Loucy (cell line): ENCODE results near the gene PDCD2L.

ENCODE experiments used
- H2AFZ ChIP-seq: fragments of 200-600 bp; sonication (generic); 2 replicates; pipeline ENCODE4 v1.6.0; 2016; ENCODE audit warnings: antibody characterized with exemption, mild to moderate bottlenecking, low read length, moderate library complexity
- H3F3A ChIP-seq: fragments of 200-600 bp; 2 replicates; pipeline ENCODE4 v1.6.0; 2016; ENCODE audit warnings: antibody characterized with exemption, low read depth, mild to moderate bottlenecking
- H3K27me3 ChIP-seq: fragments of 200-600 bp; sonication (generic); 2 replicates; pipeline ENCODE4 v1.6.1; 2014; ENCODE audit warnings: low read length, mild to moderate bottlenecking; ENCODE audit not compliant: insufficient read depth, poor library complexity, severe bottlenecking
- H3K36me3 ChIP-seq: fragments of 200-600 bp; sonication (generic); 2 replicates; pipeline ENCODE4 v1.6.1; 2016; ENCODE audit warnings: low read length; ENCODE audit not compliant: insufficient read depth
- H3K4me1 ChIP-seq: fragments of 200-600 bp; sonication (generic); 2 replicates; pipeline ENCODE4 v1.5.1; 2014; ENCODE audit warnings: low read length, mild to moderate bottlenecking; ENCODE audit not compliant: insufficient read depth, poor library complexity, severe bottlenecking
- H3K4me2 ChIP-seq: fragments of 200-600 bp; sonication (generic); 2 replicates; pipeline ENCODE4 v1.6.0; 2014; ENCODE audit warnings: antibody characterized with exemption, low read length, low read depth, mild to moderate bottlenecking; ENCODE audit not compliant: poor library complexity, severe bottlenecking
- H3K4me3 ChIP-seq: fragments of 200-600 bp; sonication (generic); 2 replicates; pipeline ENCODE4 v1.5.1; 2014; ENCODE audit warnings: low read length, mild to moderate bottlenecking, mixed read lengths; ENCODE audit not compliant: poor library complexity, severe bottlenecking
- H3K79me2 ChIP-seq: fragments of 200-600 bp; sonication (generic); 2 replicates; pipeline ENCODE4 v1.6.1; 2014; ENCODE audit warnings: low read length; ENCODE audit not compliant: insufficient read depth
- H3K9ac ChIP-seq: fragments of 200-600 bp; sonication (generic); 2 replicates; pipeline ENCODE4 v1.6.0; 2014; ENCODE audit warnings: mild to moderate bottlenecking, low read depth, low read length, moderate library complexity; ENCODE audit not compliant: poor library complexity, severe bottlenecking
- H3K9me2 ChIP-seq: fragments of 200-600 bp; sonication (generic); replicated peaks from 2 replicates; pipeline ENCODE4 v1.6.1; 2016; ENCODE audit warnings: low read depth, low read length, mixed read lengths
- H3K9me3 ChIP-seq: fragments of 200-600 bp; sonication (generic); 2 replicates; pipeline ENCODE4 v1.6.1; 2014; ENCODE audit warnings: mild to moderate bottlenecking, antibody characterized with exemption, low read length, low read depth; ENCODE audit not compliant: insufficient read depth
- H4K20me1 ChIP-seq: fragments of 200-600 bp; sonication (generic); 2 replicates; pipeline ENCODE4 v1.6.0; 2014; ENCODE audit warnings: antibody characterized with exemption, low read length, mild to moderate bottlenecking; ENCODE audit not compliant: insufficient read depth, poor library complexity, severe bottlenecking
- EZH2phosphoT487 ChIP-seq: fragments of 200-600 bp; IDR thresholded peaks from 2 replicates; pipeline ENCODE4 v1.6.1; 2018; ENCODE audit warnings: antibody characterized with exemption, mild to moderate bottlenecking, moderate library complexity, borderline replicate concordance
- TF ChIP-seq, protein P1 (sequence below): fragments of 200-600 bp; sonication (generic); conservative IDR thresholded peaks from 2 replicates; pipeline ENCODE4 v1.5.1; 2014; ENCODE audit warnings: mild to moderate bottlenecking, antibody characterized with exemption, low read length

PDCD2L gene

DNA sequence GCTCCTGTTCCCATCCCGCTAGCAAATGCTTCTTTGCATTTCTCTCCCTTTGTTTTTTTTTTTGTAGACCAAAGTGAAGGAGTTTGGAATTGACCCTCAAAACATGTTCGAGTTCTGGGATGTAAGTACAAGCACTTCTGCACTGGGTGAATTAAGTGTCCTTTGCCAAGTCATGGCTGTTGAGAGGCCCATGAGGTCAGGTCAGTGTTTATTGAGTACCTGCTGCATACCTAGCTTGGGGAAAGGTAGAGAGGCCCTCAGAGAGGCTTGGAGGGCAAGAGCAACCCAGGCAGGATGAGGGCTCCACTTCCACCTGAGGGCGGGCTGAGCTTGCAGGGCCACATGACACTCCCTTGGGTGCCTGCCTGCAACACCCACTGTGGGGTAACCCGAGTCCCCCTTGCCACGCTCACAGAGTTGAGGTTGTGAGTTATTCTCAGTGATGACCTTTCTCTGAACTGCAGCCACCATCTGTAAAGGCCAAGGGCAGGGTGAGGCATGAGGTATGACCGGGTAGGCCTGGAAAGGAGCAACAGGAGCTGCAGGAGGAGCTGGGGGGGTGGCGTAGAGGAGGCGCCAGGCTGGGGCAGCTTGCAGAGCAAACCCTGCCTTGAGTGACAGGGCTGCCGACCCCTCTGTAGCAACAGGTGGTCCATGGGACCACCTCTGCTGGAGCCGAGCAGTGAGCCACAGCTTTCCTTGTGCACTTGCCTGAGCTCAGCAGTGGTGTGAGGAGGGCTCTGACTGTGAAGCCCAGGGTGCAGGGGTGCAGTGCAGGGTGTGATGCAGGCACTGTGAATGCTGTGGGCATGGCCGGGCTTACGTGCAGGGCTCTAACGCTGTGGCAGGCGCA, 22.6 kb upstream of the PDCD2L start:
- H3K9ac ChIP-seq = no peak overlapping the region
- no peaks in the 10 kb centered on the region for H3K4me1 ChIP-seq
- H4K20me1 ChIP-seq = no peaks in the 10 kb centered on the region
- H3K79me2 ChIP-seq = no peaks in the 10 kb centered on the region; the same call in 1 of the 2 replicates
- H3K9me3 ChIP-seq = no peaks in the 10 kb centered on the region
- no peak overlapping the region for H2AFZ ChIP-seq
- no peaks in the 10 kb centered on the region for H3K9me2 ChIP-seq
- peaks cover 88% of the 10 kb centered on the region; the same call in 1 of the 2 replicates for H3K36me3 ChIP-seq
- no peaks in the 10 kb centered on the region for H3K27me3 ChIP-seq
- no peaks in the 10 kb centered on the region for H3F3A ChIP-seq
- no peak overlapping the region for H3K4me2 ChIP-seq
- H3K4me3 ChIP-seq = no peak overlapping the region
- TF ChIP-seq EZH2phosphoT487 = no peak

GRCh38 chr19:34382471-34382870, 21.7 kb upstream of the PDCD2L start:
- Histone ChIP-seq H3K4me1 (no peaks in the 10 kb centered on the region), H3K27me3 (no peaks in the 10 kb centered on the region), H3K4me2 (no peak overlapping the region), H2AFZ (no peak overlapping the region), H3F3A (no peaks in the 10 kb centered on the region), H3K36me3 (peaks cover 94% of the 10 kb centered on the region; the same call in 1 of the 2 replicates), H3K9me2 (no peaks in the 10 kb centered on the region), H3K9me3 (no peaks in the 10 kb centered on the region), H4K20me1 (no peaks in the 10 kb centered on the region), H3K9ac (no peak overlapping the region), H3K4me3 (no peak overlapping the region), H3K79me2 (no peaks in the 10 kb centered on the region; the same call in 1 of the 2 replicates)
- TF ChIP-seq, protein P1, sequence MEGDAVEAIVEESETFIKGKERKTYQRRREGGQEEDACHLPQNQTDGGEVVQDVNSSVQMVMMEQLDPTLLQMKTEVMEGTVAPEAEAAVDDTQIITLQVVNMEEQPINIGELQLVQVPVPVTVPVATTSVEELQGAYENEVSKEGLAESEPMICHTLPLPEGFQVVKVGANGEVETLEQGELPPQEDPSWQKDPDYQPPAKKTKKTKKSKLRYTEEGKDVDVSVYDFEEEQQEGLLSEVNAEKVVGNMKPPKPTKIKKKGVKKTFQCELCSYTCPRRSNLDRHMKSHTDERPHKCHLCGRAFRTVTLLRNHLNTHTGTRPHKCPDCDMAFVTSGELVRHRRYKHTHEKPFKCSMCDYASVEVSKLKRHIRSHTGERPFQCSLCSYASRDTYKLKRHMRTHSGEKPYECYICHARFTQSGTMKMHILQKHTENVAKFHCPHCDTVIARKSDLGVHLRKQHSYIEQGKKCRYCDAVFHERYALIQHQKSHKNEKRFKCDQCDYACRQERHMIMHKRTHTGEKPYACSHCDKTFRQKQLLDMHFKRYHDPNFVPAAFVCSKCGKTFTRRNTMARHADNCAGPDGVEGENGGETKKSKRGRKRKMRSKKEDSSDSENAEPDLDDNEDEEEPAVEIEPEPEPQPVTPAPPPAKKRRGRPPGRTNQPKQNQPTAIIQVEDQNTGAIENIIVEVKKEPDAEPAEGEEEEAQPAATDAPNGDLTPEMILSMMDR = no peak
- no peak for TF ChIP-seq EZH2phosphoT487

- Histone ChIP-seq H3F3A (no peaks in the 10 kb centered on the region), H3K9me2 (no peaks in the 10 kb centered on the region), H4K20me1 (no peaks in the 10 kb centered on the region), H3K27me3 (no peaks in the 10 kb centered on the region), H2AFZ (no peak overlapping the region), H3K4me3 (no peak overlapping the region), H3K4me1 (no peaks in the 10 kb centered on the region), H3K9me3 (no peaks in the 10 kb centered on the region), H3K36me3 (peaks cover 90% of the 10 kb centered on the region; the same call in 1 of the 2 replicates), H3K4me2 (no peak overlapping the region), H3K9ac (no peak overlapping the region), H3K79me2 (no peaks in the 10 kb centered on the region)
- TF ChIP-seq EZH2phosphoT487 = no peak
- TF ChIP-seq, protein P1 = no peak
Measured at GRCh38 chr19:34383599-34383998, 20.6 kb upstream of the PDCD2L start.
